Gastrocnemius medialis (tissue), 4 donors: ENCODE results near the gene AADACL3. TPM values are rescaled to one million over a fixed set of nuclear protein-coding genes. Genes with fewer than 3 reads are reported as not detected.
"Not testable (repeated sequence)": the region's sequence is repeated elsewhere in the genome, so short reads cannot be mapped to it uniquely, and the experiment has no call there.

Experiments used
- ATAC-seq, 2 donors: fragments of 150-250 bp; one replicate each; pipeline ENCODE4 v1.9.1; 2016
- DNase-seq, 2 donors: peaks; one replicate each; pipeline ENCODE4 v3.0.0-alpha.2; 2019
- H3K27ac ChIP-seq, 4 donors: fragments of 200-600 bp; sonication (generic); 1 replicate in 1 of 4; 2 replicates in 3 of 4; pipeline ENCODE4 v1.5.1; 2016 to 2018; ENCODE audit warnings: mild to moderate bottlenecking in 2 of 4, moderate library complexity in 1 of 4
- H3K27me3 ChIP-seq, 3 donors: fragments of 200-600 bp; sonication (generic) in 2 of 3; 1 replicate in 1 of 3; 2 replicates in 2 of 3; pipeline versions ENCODE4 v1.5.1 to v1.6.0; 2016 to 2019; ENCODE audit warnings: mild to moderate bottlenecking in 1 of 3, moderate library complexity in 1 of 3
- H3K36me3 ChIP-seq, 2 donors: fragments of 200-600 bp; sonication (generic) in 1 of 2; one replicate each; pipeline ENCODE4 v1.5.1; 2017 to 2018
- H3K4me1 ChIP-seq, 2 donors: fragments of 200-600 bp; sonication (generic) in 1 of 2; one replicate each; pipeline ENCODE4 v1.5.1; 2016 to 2017; ENCODE audit warnings: mild to moderate bottlenecking in 2 of 2
- H3K4me3 ChIP-seq, 4 donors: fragments of 200-600 bp; sonication (generic) in 3 of 4; 1 replicate in 1 of 4; 2 replicates in 3 of 4; pipeline ENCODE4 v1.5.1; 2016 to 2019; ENCODE audit warnings: mild to moderate bottlenecking in 2 of 4
- H3K9me3 ChIP-seq, 3 donors: fragments of 200-600 bp; sonication (generic) in 2 of 3; 1 replicate in 1 of 3; 2 replicates in 2 of 3; pipeline ENCODE4 v1.5.1; 2016 to 2019
- CTCF ChIP-seq, 5 experiments: fragments of 450-650 bp in 3 of 5; fragments of 200-600 bp in 2 of 5; sonication (generic) in 2 of 5; IDR thresholded peaks in 4 of 5; conservative IDR thresholded peaks in 1 of 5; 1 replicate in 4 of 5; 2 replicates in 1 of 5; pipeline ENCODE4 v1.5.1; 2016 to 2019; ENCODE audit warnings: antibody characterized with exemption in 5 of 5, mild to moderate bottlenecking in 3 of 5, moderate library complexity in 3 of 5
- POLR2A ChIP-seq, 2 donors: fragments of 450-650 bp; IDR thresholded peaks; one replicate each; pipeline ENCODE4 v1.6.1; 2017; ENCODE audit warnings: antibody characterized with exemption in 2 of 2, mild to moderate bottlenecking in 2 of 2, moderate library complexity in 2 of 2
- in situ Hi-C, 4 donors: fragments of 200-750 bp; cut with MboI; loops; one replicate each; pipeline versions ENCODE4 v1.15.0 to v1.8.0; 2017; ENCODE audit warnings: low sequenced_read_pairs in 4 of 4
- intact Hi-C: fragments of 100-400 bp; cut with DNase I; formaldehyde crosslinking; loops from one replicate; pipeline ENCODE4 v1.15.1; 2023; ENCODE audit warnings: low total_unique reads
- total RNA-seq, 4 donors: library from RNA; depleted of rRNA; stranded (reverse); fragments of >200 nt; gene quantifications; one replicate each; pipeline versions ENCODE4 v1.1.0 to v1.2.3, GENCODE V29; 2016

Gene AADACL3
- total RNA-seq, 4 donors from 2014 or later, result not detected

- Histone ChIP-seq H3K27me3 (no peaks in the 10 kb centered on the region), H3K36me3 (no peaks in the 10 kb centered on the region), H3K27ac (no peak overlapping the region), H3K4me3 (no peak overlapping the region), H3K4me1 (no peaks in the 10 kb centered on the region), H3K9me3 (no peaks in the 10 kb centered on the region)
- intact Hi-C loops, result no loop called here
- no peak for TF ChIP-seq CTCF (IDR thresholded peaks at IDR 0.05 in 4 of 5, conservative IDR thresholded peaks at IDR 0.05 in 1 of 5)
- no peak for TF ChIP-seq POLR2A (IDR thresholded peaks at IDR 0.05)
- ATAC-seq, result no peak
- DNase-seq, result no peak
- in situ Hi-C loops, result no loop called here
Measured at GRCh38 chr1:12712076-12712475, 3.8 kb upstream of the AADACL3 start.

- TF ChIP-seq CTCF (IDR thresholded peaks at IDR 0.05 in 4 of 5, conservative IDR thresholded peaks at IDR 0.05 in 1 of 5), result no peak
- no peak for TF ChIP-seq POLR2A (IDR thresholded peaks at IDR 0.05)
- no peak for ATAC-seq
- H3K9me3 ChIP-seq, result no peaks in the 10 kb centered on the region
- no peak overlapping the region for H3K27ac ChIP-seq
- intact Hi-C loops (no loop called here), in situ Hi-C loops (no loop called here)
- no peaks in the 10 kb centered on the region for H3K4me1 ChIP-seq
- H3K27me3 ChIP-seq, result no peaks in the 10 kb centered on the region
- DNase-seq, result no peak
- no peaks in the 10 kb centered on the region for H3K36me3 ChIP-seq
- no peak overlapping the region for H3K4me3 ChIP-seq
Measured at GRCh38 chr1:12712929-12713328, 3.0 kb upstream of the AADACL3 start.

GRCh38 chr1:12713651-12714050 is 2.3 kb upstream of the AADACL3 start:
- H3K4me3 ChIP-seq, H3K9me3 ChIP-seq, intact Hi-C loops, H3K36me3 ChIP-seq, H3K4me1 ChIP-seq, DNase-seq, in situ Hi-C loops, ATAC-seq, H3K27ac ChIP-seq, H3K27me3 ChIP-seq: not testable (repeated sequence)

- ATAC-seq, result no peak
Measured at GRCh38 chr1:12714710-12715475, 1.0 kb upstream of the AADACL3 start.

More at GRCh38 chr1:12714710-12715475, 1.0 kb upstream of the AADACL3 start:
- in situ Hi-C loops (no loop called here), intact Hi-C loops (no loop called here)
- Histone ChIP-seq H3K4me3 (no peak overlapping the region), H3K27ac (no peak overlapping the region), H3K4me1 (no peaks in the 10 kb centered on the region), H3K36me3 (no peaks in the 10 kb centered on the region), H3K9me3 (no peaks in the 10 kb centered on the region), H3K27me3 (no peaks in the 10 kb centered on the region)
- DNase-seq, result no peak
- TF ChIP-seq POLR2A (IDR thresholded peaks at IDR 0.05) (no peak), CTCF (IDR thresholded peaks at IDR 0.05 in 4 of 5, conservative IDR thresholded peaks at IDR 0.05 in 1 of 5) (no peak)
